Measurements from ENCODE around the gene NAALADL2.

The NAALADL2 gene

GRCh38 chr3:175342196-175342595 is 483.1 kb downstream of the NAALADL2 start:
- TF ChIP-seq, protein P1, sequence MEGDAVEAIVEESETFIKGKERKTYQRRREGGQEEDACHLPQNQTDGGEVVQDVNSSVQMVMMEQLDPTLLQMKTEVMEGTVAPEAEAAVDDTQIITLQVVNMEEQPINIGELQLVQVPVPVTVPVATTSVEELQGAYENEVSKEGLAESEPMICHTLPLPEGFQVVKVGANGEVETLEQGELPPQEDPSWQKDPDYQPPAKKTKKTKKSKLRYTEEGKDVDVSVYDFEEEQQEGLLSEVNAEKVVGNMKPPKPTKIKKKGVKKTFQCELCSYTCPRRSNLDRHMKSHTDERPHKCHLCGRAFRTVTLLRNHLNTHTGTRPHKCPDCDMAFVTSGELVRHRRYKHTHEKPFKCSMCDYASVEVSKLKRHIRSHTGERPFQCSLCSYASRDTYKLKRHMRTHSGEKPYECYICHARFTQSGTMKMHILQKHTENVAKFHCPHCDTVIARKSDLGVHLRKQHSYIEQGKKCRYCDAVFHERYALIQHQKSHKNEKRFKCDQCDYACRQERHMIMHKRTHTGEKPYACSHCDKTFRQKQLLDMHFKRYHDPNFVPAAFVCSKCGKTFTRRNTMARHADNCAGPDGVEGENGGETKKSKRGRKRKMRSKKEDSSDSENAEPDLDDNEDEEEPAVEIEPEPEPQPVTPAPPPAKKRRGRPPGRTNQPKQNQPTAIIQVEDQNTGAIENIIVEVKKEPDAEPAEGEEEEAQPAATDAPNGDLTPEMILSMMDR (IDR thresholded peaks at IDR 0.05; ENCODE audit: low read depth, low read length) = no peak
- H3K4me3 ChIP-seq (ENCODE audit: low read depth, low read length) = no peak overlapping the region
- DNase-seq (ENCODE audit: low read depth, low spot score) = no peak
- in situ Hi-C loops (cut with HindIII; ENCODE audit: low sequenced_read_pairs) = no loop called here

DNA sequence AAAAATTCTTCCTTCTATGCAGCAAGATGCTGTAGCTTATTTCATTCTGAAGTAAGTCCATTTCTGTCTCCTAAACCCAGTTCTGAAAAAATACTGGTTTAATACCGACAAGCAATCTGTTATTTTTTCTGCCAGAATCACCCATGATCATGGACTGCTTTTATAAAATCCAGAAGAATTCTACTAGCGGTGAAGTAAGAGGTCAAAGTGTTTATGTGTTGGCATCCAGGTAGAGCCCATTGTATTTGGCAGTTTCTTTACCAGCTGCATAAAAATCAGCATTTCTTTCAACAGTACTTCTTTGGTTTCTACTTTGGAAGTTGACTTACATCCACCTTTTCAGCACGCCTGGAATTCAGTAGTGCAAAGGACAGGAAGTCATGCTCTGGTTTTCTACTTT is 484.8 kb downstream of the NAALADL2 start:
- in situ Hi-C loops (cut with HindIII; ENCODE audit: low sequenced_read_pairs) = no loop called here
- TF ChIP-seq, protein P1 (IDR thresholded peaks at IDR 0.05; ENCODE audit: low read depth, low read length) = no peak
- DNase-seq (ENCODE audit: low read depth, low spot score) = no peak
- no peak overlapping the region for H3K4me3 ChIP-seq (ENCODE audit: low read depth, low read length)

- in situ Hi-C loops (cut with HindIII; ENCODE audit: low sequenced_read_pairs) = no loop called here
- peak; percentile 95 for DNase-seq (ENCODE audit: low read depth, low spot score)
- TF ChIP-seq, protein P1 (IDR thresholded peaks at IDR 0.05; ENCODE audit: low read depth, low read length) = no peak
- no peak overlapping the region for H3K4me3 ChIP-seq (ENCODE audit: low read depth, low read length)
These were observed 487.6 kb downstream of the NAALADL2 start for GRCh38 chr3:175346573-175347356.

DNA sequence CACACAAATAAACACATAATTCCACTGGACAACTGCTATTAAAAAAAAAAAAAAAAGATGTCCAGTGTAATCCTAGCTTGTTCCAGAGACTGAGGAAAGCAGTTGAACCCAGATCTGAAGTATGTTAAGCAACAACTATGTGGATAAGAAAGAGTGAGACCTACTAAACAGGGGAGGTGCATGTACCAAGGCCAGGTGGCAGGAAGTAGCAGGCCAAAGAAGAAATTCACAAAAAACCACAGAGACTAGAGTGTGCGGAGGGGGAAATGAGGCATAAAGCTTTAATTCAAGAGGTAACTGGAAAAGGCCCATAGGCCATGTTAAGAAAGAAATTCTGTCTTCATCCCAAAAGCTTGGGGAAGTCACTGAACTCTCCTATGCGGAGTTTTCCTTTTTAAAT is 490.0 kb downstream of the NAALADL2 start:
- TF ChIP-seq, protein P1 (IDR thresholded peaks at IDR 0.05; ENCODE audit: low read depth, low read length) = no peak
- in situ Hi-C loops (cut with HindIII; ENCODE audit: low sequenced_read_pairs) = no loop called here
- no peak overlapping the region for H3K4me3 ChIP-seq (ENCODE audit: low read depth, low read length)
- DNase-seq (ENCODE audit: low read depth, low spot score) = no peak

DNA sequence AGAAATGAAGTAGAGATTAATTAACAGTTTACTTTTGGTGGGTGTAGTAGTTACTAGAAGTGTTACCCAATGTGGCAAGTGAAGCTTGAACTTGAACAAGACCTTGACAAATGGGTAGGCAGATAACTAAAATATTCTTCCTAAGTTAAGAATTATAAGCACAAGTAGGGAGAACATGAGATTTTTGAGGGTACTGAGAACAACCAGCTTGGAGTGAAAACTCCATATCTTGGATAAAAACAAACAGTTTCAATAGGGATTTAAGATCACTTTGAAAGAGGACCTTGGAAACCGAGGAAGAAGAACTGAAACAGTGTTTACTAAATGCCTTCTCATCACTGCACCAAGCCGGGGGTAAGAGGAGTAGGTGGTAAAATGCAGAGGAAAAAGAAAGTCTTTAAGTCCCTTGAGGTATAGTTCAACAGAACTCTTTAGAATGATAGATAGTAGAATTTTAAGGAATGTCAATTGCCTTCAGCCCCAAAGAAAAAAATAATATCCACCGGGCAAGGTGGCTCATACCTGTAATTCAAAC is 496.7 kb downstream of the NAALADL2 start:
- no peak overlapping the region for H3K4me3 ChIP-seq (ENCODE audit: low read depth, low read length)
- TF ChIP-seq, protein P1 (IDR thresholded peaks at IDR 0.05; ENCODE audit: low read depth, low read length) = no peak
- DNase-seq (ENCODE audit: low read depth, low spot score) = no peak

DNA sequence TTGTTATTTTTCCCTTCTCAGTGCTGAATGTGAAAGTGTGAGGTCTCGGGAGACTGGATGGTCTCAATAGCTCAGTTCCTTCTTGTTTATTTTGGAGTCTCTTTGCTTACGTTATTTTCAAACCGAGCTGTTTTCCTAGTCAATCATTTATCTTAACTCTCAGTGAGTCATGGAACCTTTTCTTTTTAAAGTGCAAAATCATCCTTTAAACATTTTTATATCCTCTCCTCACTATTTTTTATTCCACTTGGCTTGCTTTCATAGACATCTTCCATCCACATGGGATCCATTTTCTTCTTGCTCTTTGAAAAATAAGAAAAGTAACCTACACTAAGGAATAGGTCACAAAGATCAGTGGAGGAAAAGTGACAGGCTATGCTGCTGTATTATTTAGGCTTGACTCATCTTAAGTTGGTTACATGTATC is 497.8 kb downstream of the NAALADL2 start:
- H3K4me3 ChIP-seq (ENCODE audit: low read depth, low read length) = no peak overlapping the region
- peak; percentile 58 for DNase-seq (ENCODE audit: low read depth, low spot score)
- in situ Hi-C loops (cut with HindIII; ENCODE audit: low sequenced_read_pairs) = no loop called here
- TF ChIP-seq, protein P1 (IDR thresholded peaks at IDR 0.05; ENCODE audit: low read depth, low read length) = no peak

More for the DNA sequence above, 496.7 kb downstream of the NAALADL2 start:
- in situ Hi-C loops (cut with HindIII; ENCODE audit: low sequenced_read_pairs) = no loop called here
